GM23248 (cell line): ENCODE results near the gene PTPRK. TPM values are rescaled to one million over a fixed set of nuclear protein-coding genes. Genes with fewer than 3 reads are reported as not detected.
A peak's percentile ranks its signal among the peaks of the same experiment; 100 is the strongest.

ENCODE experiments used
- DNase-seq: peaks from one replicate; pipeline ENCODE4 v3.0.0-alpha.2; 2015
- H2AFZ ChIP-seq: fragments of 200-600 bp; sonication (generic); 2 replicates; pipeline ENCODE4 v1.6.1; 2016; ENCODE audit warnings: antibody characterized with exemption
- H3F3A ChIP-seq: fragments of 200-600 bp; sonication (generic); 2 replicates; pipeline ENCODE4 v1.6.1; 2016; ENCODE audit warnings: mild to moderate bottlenecking, antibody characterized with exemption, mixed run types; ENCODE audit not compliant: insufficient read depth
- H3K27ac ChIP-seq: fragments of 200-600 bp; sonication (generic); 2 replicates; pipeline ENCODE4 v1.5.1; 2016; ENCODE audit warnings: mild to moderate bottlenecking
- H3K27me3 ChIP-seq: fragments of 200-600 bp; sonication (generic); replicated peaks from 2 replicates; pipeline ENCODE4 v1.6.1; 2016; ENCODE audit warnings: mild to moderate bottlenecking; ENCODE audit not compliant: insufficient read depth
- H3K36me3 ChIP-seq: fragments of 200-600 bp; sonication (generic); 2 replicates; pipeline ENCODE4 v1.6.1; 2016; ENCODE audit warnings: low read depth, mild to moderate bottlenecking
- H3K4me1 ChIP-seq: fragments of 200-600 bp; sonication (generic); 2 replicates; pipeline ENCODE4 v1.6.1; 2016; ENCODE audit warnings: mild to moderate bottlenecking; ENCODE audit not compliant: insufficient read depth
- H3K4me2 ChIP-seq: fragments of 200-600 bp; sonication (generic); one replicate; pipeline ENCODE4 v1.6.1; 2016; ENCODE audit warnings: mild to moderate bottlenecking; ENCODE audit not compliant: unreplicated experiment
- H3K4me3 ChIP-seq: fragments of 200-600 bp; sonication (generic); 2 replicates; pipeline ENCODE4 v1.5.1; 2016; ENCODE audit warnings: mild to moderate bottlenecking
- H3K79me2 ChIP-seq: fragments of 200-600 bp; sonication (generic); 2 replicates; pipeline ENCODE4 v1.6.1; 2016; ENCODE audit warnings: mild to moderate bottlenecking; ENCODE audit not compliant: insufficient read depth
- H3K9ac ChIP-seq: fragments of 200-600 bp; sonication (generic); 2 replicates; pipeline ENCODE4 v1.6.1; 2016; ENCODE audit warnings: mild to moderate bottlenecking
- H3K9me2 ChIP-seq: fragments of 200-600 bp; sonication (generic); 2 replicates; pipeline ENCODE4 v1.6.1; 2016; ENCODE audit warnings: mixed run types, mild to moderate bottlenecking, moderate library complexity; ENCODE audit not compliant: insufficient read depth
- H3K9me3 ChIP-seq: fragments of 200-600 bp; sonication (generic); one replicate; pipeline ENCODE4 v1.6.1; 2017; ENCODE audit warnings: low read depth
- H4K20me1 ChIP-seq: fragments of 200-600 bp; sonication (generic); 2 replicates; pipeline ENCODE4 v1.6.0; 2016; ENCODE audit not compliant: insufficient read depth
- EZH2 ChIP-seq: fragments of 200-600 bp; sonication (generic); IDR thresholded peaks from 2 replicates; pipeline ENCODE4 v1.6.1; 2018; ENCODE audit warnings: antibody characterized with exemption, mild to moderate bottlenecking; ENCODE audit not compliant: insufficient read depth, poor library complexity, severe bottlenecking
- EZH2phosphoT487 ChIP-seq: fragments of 200-600 bp; sonication (generic); IDR thresholded peaks from 2 replicates; pipeline ENCODE4 v1.6.1; 2018; ENCODE audit warnings: antibody characterized with exemption, moderate library complexity, mild to moderate bottlenecking, low read depth; ENCODE audit not compliant: insufficient read depth
- WGBS, 2 experiments: methylation state at CpG; one replicate each; pipeline ENCODE4 v1.1.6; 2015 to 2017; ENCODE audit warnings: low lambda C conversion rate in 2 of 2, low coverage in 1 of 2; ENCODE audit errors: missing lambda C conversion rate in 2 of 2; 5-methylcytosine and 5-hydroxymethylcytosine counted together
- in situ Hi-C: fragments of 300-500 bp; cut with MboI; formaldehyde crosslinking; loops from 2 replicates; pipeline ENCODE4 v1.15.0; 2020
- polyA plus RNA-seq: library from polyadenylated mRNA; unstranded; fragments of >200 nt; fragmentation: Nextera tagmentation; extraction: Ambion mirVana; gene quantifications from 2 replicates; pipeline ENCODE4 v1.2.1, GENCODE V29; 2016
- total RNA-seq: library from RNA; depleted of rRNA; stranded (reverse); fragments of >200 nt; shearing (Covaris generic); gene quantifications from 2 replicates; pipeline ENCODE4 v1.2.3, GENCODE V29; 2014

The PTPRK gene
- total and polyA plus RNA-seq, 2 experiments from 2014 or later, result 22.3 to 34.5 TPM

DNA sequence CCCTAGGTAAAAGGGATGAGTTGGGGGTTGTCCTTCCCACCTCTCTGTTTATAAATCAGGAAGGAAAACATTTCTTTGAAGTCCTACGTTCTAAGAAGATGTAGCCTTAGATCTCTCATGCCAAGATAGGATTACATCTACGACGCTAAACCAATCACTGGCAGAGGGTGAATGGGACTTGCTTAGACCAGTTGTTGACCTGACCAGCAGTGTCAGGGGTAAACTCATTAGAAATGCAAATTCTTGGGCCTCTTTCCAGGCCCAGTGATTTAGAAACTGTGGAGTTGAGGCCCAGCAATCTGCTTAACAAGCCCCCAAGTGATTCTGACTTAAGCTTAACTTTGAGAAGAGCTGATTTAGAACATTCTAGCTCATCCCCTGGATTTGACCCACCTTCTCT lies 472.4 kb downstream of the PTPRK start:
- Histone ChIP-seq H3K9me2 (no peaks in the 10 kb centered on the region), H3K4me2 (no peak overlapping the region), H3K79me2 (no peaks in the 10 kb centered on the region), H3K9me3 (no peaks in the 10 kb centered on the region), H3K9ac (no peak overlapping the region), H3K36me3 (no peaks in the 10 kb centered on the region), H3K27ac (no peak overlapping the region), H2AFZ (no peak overlapping the region), H4K20me1 (no peaks in the 10 kb centered on the region), H3K4me3 (no peak overlapping the region), H3F3A (no peaks in the 10 kb centered on the region), H3K4me1 (no peaks in the 10 kb centered on the region), H3K27me3 (no peaks in the 10 kb centered on the region)
- TF ChIP-seq EZH2phosphoT487 (no peak), EZH2 (no peak)
- DNase-seq, result no peak
- in situ Hi-C loops, result no loop called here
- WGBS, 2 experiments, result 84 to 85% methylated on average over 3 of the region's 3 CpGs

- Histone ChIP-seq H3K4me2 (no peak overlapping the region), H3K9me3 (no peaks in the 10 kb centered on the region), H3K79me2 (no peaks in the 10 kb centered on the region), H3K27ac (no peak overlapping the region), H3K36me3 (no peaks in the 10 kb centered on the region), H3K4me3 (no peak overlapping the region), H2AFZ (no peak overlapping the region), H3F3A (no peaks in the 10 kb centered on the region), H4K20me1 (no peaks in the 10 kb centered on the region), H3K27me3 (no peaks in the 10 kb centered on the region), H3K9me2 (no peaks in the 10 kb centered on the region), H3K4me1 (no peaks in the 10 kb centered on the region), H3K9ac (no peak overlapping the region)
- in situ Hi-C loops, result no loop called here
- no peak for TF ChIP-seq EZH2phosphoT487
- TF ChIP-seq EZH2, result no peak
- DNase-seq, result no peak
- 100% methylated on average over 1 of the region's 1 CpG for WGBS, 2 experiments
These were observed 474.4 kb downstream of the PTPRK start for GRCh38 chr6:128046033-128046432.

DNA sequence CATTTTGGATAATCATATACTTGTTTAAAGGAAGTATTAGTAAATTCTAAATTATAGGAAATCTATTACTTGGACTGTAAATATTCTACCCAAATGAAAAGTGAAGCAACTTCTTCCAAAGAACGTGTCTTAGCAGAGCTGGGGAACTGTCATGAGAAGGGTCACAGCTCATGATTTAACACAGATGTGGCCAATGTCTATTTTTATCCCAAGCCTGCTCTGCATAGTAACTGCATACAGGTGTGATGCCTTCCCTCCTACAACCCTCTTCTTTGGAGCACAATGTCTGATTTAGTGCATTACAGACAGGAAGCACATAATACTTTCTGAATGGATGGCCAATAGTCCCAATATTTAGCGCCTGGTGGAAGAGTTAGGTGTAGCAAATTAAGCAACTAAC lies 480.9 kb downstream of the PTPRK start:
- DNase-seq, result no peak
- H4K20me1 ChIP-seq, result no peaks in the 10 kb centered on the region
- H3F3A ChIP-seq, result no peaks in the 10 kb centered on the region
- WGBS, 2 experiments, result 68 to 73% methylated on average over 2 of the region's 2 CpGs
- no peak overlapping the region for H3K9ac ChIP-seq
- TF ChIP-seq EZH2, result no peak
- TF ChIP-seq EZH2phosphoT487, result no peak
- in situ Hi-C loops, result no loop called here
- H3K4me1 ChIP-seq, result no peaks in the 10 kb centered on the region
- no peak overlapping the region for H3K27ac ChIP-seq
- no peak overlapping the region for H3K4me3 ChIP-seq
- H3K9me2 ChIP-seq, result no peaks in the 10 kb centered on the region
- no peaks in the 10 kb centered on the region for H3K36me3 ChIP-seq
- no peak overlapping the region for H2AFZ ChIP-seq
- no peaks in the 10 kb centered on the region for H3K79me2 ChIP-seq
- no peak overlapping the region for H3K4me2 ChIP-seq
- H3K27me3 ChIP-seq, result no peaks in the 10 kb centered on the region
- H3K9me3 ChIP-seq, result no peaks in the 10 kb centered on the region

GRCh38 chr6:128036808-128037570 lies 483.4 kb downstream of the PTPRK start:
- H3K9me3 ChIP-seq, result no peaks in the 10 kb centered on the region
- no peak overlapping the region for H3K9ac ChIP-seq
- H3K9me2 ChIP-seq, result no peaks in the 10 kb centered on the region
- 85 to 86% methylated on average over 7 of the region's 7 CpGs for WGBS, 2 experiments
- H3F3A ChIP-seq, result no peaks in the 10 kb centered on the region
- no peak overlapping the region for H3K27ac ChIP-seq
- H3K4me2 ChIP-seq, result no peak overlapping the region
- DNase-seq, result peak; percentile 3
- H3K27me3 ChIP-seq, result no peaks in the 10 kb centered on the region
- H3K36me3 ChIP-seq, result no peaks in the 10 kb centered on the region
- H3K79me2 ChIP-seq, result no peaks in the 10 kb centered on the region
- no peak overlapping the region for H3K4me3 ChIP-seq
- in situ Hi-C loops, result no loop called here
- no peaks in the 10 kb centered on the region for H4K20me1 ChIP-seq
- H2AFZ ChIP-seq, result no peak overlapping the region
- TF ChIP-seq EZH2phosphoT487 (no peak), EZH2 (no peak)
- no peaks in the 10 kb centered on the region for H3K4me1 ChIP-seq
